SHP77 treated with DMSO at 0.1 percent for 48 hours (cell line): ENCODE results near the gene RADIL.

Experiments used
- DNase-seq: peaks from one replicate; lab custom pipeline; 2025; lab: John Stamatoyannopoulos, UW

Gene RADIL

GRCh38 chr7:4883033-4883371 is 514 bp downstream of the RADIL start:
- no peak for DNase-seq

DNA sequence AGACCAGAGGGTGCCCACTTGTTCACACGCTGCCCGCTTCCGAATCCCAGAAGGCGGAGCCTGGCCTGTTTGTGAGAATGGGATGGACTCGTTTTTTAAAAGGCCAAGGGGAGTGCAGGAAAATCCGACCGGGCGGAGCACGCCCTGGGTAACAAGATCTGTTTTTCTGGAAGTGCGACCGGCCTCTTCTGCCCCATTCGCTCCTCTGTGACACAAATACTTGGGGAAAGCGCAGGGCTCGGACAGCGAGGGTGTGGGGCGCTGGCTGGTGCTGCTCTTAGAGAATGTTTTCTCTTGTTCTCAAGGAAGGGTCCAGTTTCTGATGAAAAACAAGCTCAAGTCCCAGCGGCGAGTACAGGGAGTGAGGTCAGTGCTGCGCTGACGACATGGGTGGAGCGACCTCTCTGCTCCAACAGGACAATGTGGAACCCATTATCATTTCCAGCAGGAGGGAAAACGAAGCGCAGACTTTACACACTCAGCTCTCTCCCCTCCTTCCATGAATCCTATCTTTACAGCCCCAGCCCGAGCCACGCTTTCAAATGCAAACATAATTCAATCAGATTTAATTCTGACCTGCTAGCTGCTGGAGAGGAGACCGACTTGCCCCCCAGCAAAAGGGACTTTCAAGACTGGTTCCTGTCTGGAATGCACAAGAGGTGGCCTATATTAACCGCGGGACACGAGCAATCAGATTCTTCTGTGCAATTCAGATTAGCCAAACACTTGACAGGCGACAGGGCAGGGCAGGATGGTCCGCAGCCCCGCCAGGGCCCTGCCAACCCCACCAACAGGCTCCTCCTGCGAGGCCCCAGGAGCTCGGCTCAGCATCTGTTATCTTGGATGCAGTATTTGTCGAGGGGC is 1.1 kb downstream of the RADIL start:
- no peak for DNase-seq

DNA sequence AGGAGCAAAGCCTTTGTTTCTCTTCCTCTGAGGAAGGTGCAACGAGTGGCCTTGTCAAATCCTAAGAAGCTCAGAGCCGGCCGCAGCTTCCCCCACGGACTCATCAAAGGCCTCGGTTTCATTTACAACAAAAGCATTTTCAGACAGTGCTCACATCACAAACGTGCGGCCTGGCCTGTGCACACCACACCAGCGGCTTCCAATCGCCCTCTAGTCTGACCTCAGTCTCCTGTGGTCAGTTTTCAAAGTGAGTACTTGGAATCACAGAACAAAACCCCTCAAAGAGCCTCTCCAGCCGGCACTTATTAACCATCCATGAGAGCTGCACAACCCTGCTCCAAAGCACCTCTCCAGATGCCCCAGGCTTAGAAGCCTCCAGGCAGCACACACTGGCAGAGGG is 3.3 kb downstream of the RADIL start:
- no peak for DNase-seq

DNA sequence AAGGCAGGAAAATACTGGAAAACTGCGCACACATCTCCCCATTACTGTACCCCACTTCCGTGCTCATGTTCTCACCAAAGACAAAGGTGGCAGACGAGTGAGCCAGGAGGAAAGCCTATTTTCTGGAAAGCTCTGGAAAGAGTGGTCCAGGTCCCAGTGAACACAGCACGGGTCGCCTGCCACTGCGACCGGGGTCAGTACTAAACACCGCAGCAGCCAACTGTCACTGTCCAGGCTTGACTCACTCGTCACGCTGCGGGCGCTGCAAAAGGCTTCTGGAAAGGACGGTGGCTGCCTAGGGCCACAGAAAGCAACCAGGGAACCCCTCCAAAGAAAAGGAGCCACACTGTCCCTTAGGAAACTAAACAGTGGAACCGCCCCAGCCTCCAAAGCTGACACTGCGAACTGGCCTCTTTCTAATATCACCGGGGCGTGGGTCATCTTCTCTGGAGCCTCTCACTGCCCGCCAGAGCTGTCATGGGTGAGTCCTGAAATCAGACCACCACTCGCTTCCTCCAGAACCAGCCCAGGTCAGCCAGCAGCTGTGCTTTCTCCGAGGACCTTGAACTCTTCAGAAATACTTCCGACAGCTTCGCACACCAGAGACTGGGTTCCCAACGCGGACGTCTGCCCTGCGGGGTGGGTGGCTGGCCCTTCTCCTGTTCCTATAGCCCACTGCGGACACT is 4.0 kb downstream of the RADIL start:
- no peak for DNase-seq

GRCh38 chr7:4878336-4879335 is 4.9 kb downstream of the RADIL start:
- no peak for DNase-seq

GRCh38 chr7:4876586-4876985 is 6.9 kb downstream of the RADIL start:
- DNase-seq, result no peak

- DNase-seq, result no peak
Observed at GRCh38 chr7:4875391-4875790, 8.1 kb downstream of the RADIL start.

- DNase-seq, result no peak
Observed at GRCh38 chr7:4873071-4873944, 10.2 kb downstream of the RADIL start.

DNA sequence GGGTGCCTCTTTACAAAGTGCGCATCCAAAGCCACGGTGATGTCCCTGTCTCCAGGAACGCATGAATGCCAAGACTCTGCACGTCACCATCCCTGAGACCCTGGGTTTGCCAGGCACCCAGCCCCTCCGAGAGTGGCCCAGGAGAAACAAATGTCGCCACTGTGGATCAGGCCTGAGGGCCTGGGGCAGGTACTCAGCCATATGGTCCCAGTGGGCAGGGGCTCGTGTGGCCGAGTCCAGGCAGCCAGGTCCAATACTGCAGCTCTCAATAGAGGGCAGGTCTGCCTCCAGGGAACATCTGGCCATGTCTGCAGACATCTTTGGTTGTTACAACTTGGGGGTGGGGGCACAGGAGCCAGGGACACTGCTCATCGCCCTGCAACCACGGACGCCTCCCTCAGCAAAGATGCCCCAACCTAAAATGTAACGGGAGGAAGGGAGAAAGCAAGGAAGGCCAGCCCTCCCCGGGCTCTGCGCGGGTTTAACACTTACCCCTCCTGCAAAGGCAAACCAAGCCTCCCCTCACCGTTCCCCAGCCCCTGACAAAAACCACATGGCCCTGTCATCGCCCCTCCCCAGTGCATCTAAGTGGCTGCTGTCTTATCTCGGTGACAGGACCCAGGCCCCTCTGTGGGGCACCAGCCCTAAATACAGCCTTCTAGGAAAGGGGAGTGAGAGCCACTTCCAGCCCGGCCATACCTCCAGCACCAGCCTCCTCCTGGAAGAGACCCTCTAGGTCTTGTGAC is 11.4 kb downstream of the RADIL start:
- DNase-seq, result no peak

DNA sequence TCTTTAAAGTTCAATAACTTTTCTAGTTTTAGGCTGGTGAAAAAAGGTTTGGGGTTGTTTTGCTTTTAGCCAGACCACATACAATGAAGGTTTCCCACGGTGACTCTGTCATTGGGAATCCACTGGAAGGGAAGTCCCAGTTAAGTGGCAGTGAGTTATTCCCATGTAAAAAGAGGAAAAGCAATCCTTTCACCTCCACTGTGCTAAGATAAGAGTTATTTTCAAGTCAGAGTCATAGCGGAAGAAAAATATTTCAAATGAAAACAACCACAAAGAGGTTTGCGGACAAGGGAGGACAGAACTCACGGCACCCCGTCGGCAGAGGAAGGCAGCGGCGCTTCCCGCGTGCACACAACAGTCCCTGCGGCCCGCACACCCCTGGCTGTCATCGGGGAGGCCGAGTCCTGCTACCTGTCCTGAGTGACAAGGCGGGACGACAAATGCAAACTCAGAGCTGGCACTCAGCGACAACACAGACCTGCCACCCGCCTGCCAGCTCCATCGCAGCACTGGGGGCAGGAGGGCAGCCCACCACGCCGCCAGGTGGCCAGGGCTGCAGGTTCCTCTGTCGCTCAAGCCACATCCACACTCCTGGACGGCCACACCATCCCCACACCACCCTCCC is 12.3 kb downstream of the RADIL start:
- no peak for DNase-seq

GRCh38 chr7:4868493-4868892 is 15.0 kb downstream of the RADIL start:
- no peak for DNase-seq

DNA sequence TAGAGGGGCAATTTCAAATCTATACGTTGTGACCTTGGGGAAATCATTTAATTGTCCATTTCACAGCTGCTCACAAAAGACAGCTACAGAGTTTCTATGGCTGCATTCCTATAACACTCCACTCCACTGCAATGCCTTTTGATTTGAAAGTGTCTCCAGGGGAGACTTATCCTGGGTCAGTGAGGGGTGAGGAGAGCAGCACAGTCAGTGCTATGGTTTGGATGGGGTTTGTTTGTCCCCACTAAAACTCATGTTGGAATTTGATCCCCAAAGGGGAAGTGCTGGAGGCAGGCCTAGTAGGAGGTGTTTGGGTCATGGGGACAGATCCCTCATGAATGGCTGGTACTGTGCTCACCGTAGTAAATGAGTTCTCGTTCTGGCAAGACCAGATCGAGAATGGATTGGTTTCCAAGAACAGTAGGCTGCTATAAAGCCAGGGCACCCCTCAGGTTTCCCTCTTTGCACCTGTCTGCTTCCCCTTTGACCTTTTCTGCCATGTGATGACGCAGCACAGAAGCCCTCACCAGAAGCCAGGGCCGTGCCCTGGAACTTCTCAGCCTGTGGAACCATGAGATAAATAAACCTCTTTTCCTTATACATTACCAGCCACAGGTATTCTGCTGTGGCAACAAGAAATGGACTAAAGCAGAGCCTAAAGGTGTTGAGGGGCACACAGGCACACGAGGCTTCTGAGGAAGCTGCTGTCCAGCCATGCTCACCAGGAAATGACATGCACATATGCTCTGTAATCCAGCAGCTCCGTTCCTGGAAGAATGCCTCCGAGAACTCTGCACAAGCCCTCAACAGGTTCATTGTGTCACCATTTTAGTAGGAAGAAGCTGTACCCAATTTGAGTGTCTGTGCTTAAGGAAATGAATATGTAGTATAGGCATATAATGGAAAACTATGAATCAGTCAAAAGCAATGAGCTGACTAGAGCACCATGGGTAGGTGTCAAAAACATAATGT is 16.7 kb downstream of the RADIL start:
- no peak for DNase-seq

GRCh38 chr7:4862156-4862555 is 21.4 kb downstream of the RADIL start:
- DNase-seq, result no peak

- DNase-seq, result no peak
Observed at GRCh38 chr7:4861673-4862072, 21.8 kb downstream of the RADIL start, which contains the start of gene PAPOLB. PAPOLB (minus strand) TSS chr7:4862030; CDS start chr7:4861810, 220 bp downstream.

- no peak for DNase-seq
Observed at GRCh38 chr7:4861227-4861626, 22.3 kb downstream of the RADIL start.

DNA sequence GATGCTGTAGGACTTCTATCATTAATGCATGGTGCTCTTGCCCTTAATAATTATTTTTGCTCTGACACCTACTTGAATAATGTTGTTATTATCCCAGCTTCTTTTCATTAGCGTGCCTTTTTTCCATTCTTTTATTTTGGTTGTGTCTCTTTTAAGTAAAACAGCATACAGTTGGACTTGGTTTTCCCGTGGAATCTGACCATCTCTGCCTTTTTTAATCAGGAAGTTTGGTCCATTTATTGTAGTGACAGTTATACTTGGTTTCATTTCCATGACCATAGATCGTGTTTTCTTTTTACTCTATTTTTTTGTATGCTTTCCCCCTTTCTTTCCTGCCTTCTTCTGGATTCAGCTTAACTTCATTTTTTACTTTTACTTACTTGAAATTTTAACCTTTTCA is 26.3 kb downstream of the RADIL start:
- DNase-seq, result no peak

GRCh38 chr7:4856336-4857057 is 27.0 kb downstream of the RADIL start:
- DNase-seq, result peak; percentile 43

DNA sequence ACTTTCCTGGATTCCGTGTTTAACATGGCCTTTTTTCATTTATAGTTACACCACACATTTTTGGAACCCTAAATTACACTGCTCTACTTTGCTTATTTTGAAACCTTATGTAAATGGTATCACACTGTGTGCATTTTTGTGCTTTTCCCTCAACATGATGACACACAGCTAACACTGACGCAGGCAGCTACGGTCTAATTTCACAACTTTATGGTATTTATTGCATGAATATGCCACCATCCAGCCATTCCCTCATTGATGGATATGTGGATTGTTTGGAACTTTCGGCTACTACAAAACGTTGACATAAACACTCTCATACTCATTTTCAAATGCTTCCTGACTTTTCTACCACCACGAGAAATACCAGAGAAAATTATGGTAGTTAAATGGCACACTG is 28.6 kb downstream of the RADIL start:
- DNase-seq, result no peak
